OCI-LY7 (cell line): Measurements from ENCODE around the gene PLEKHA5. TPM values are rescaled to one million over a fixed set of nuclear protein-coding genes. Genes with fewer than 3 reads are reported as not detected.

ENCODE experiments used
- BruUV-seq: library from RNA; stranded (reverse); fragments of 400-500 nt; replicated peaks from 2 replicates; lab custom pipeline; 2021; lab: Mats Ljungman, UMichigan
- CTCF ChIA-PET: fragments of 300-600 bp; sonication (Branson Sonifier 250); formaldehyde crosslinking; loops from one replicate; lab custom pipeline; 2022; ENCODE audit warnings: antibody characterized with exemption; ENCODE audit not compliant: unreplicated experiment; lab: Charles Lee
- POLR2A ChIA-PET: fragments of 300-600 bp; sonication (Branson Sonifier 250); formaldehyde crosslinking; loops from one replicate; lab custom pipeline; 2022; ENCODE audit warnings: antibody characterized with exemption; lab: Charles Lee
- DNase-seq: peaks from one replicate; pipeline ENCODE4 v3.0.0-alpha.2; 2015; ENCODE audit warnings: low spot score
- H2AFZ ChIP-seq: fragments of 200-600 bp; sonication (generic), shearing (Covaris generic); 2 replicates; pipeline ENCODE4 v1.6.1; 2014; ENCODE audit warnings: mild to moderate bottlenecking, antibody characterized with exemption, low read length, moderate library complexity
- H3K27ac ChIP-seq: fragments of 200-600 bp; sonication (generic); 2 replicates; pipeline ENCODE4 v1.5.1; 2014; ENCODE audit warnings: mixed run types, low read depth, mild to moderate bottlenecking, moderate library complexity, low read length, inconsistent platforms; ENCODE audit not compliant: poor library complexity, severe bottlenecking
- H3K36me3 ChIP-seq: fragments of 200-600 bp; sonication (generic); 2 replicates; pipeline ENCODE4 v1.6.1; 2014; ENCODE audit warnings: mild to moderate bottlenecking, antibody characterized with exemption, low read length, moderate library complexity, mixed read lengths; ENCODE audit not compliant: insufficient read depth
- H3K4me1 ChIP-seq: fragments of 200-600 bp; sonication (generic); 2 replicates; pipeline ENCODE4 v1.5.1; 2014; ENCODE audit warnings: mild to moderate bottlenecking, low read length; ENCODE audit not compliant: insufficient read depth, poor library complexity, severe bottlenecking
- H3K4me2 ChIP-seq: fragments of 200-600 bp; sonication (generic); 2 replicates; pipeline ENCODE4 v1.6.1; 2014; ENCODE audit warnings: mild to moderate bottlenecking, low read length
- H3K4me3 ChIP-seq: fragments of 200-600 bp; sonication (generic); 2 replicates; pipeline ENCODE4 v1.5.1; 2014; ENCODE audit warnings: mild to moderate bottlenecking, low read depth, low read length; ENCODE audit not compliant: poor library complexity, severe bottlenecking
- H3K79me2 ChIP-seq: fragments of 200-600 bp; sonication (generic); 2 replicates; pipeline ENCODE4 v1.6.1; 2016; ENCODE audit warnings: low read depth, mild to moderate bottlenecking, low read length, moderate library complexity, mixed read lengths; ENCODE audit not compliant: insufficient read depth
- H3K9me2 ChIP-seq: fragments of 200-600 bp; sonication (generic); 2 replicates; pipeline ENCODE4 v1.6.1; 2016; ENCODE audit warnings: mild to moderate bottlenecking, low read length, mixed read lengths; ENCODE audit not compliant: insufficient read depth
- H3K9me3 ChIP-seq: fragments of 200-600 bp; sonication (generic); 2 replicates; pipeline ENCODE4 v1.6.1; 2014; ENCODE audit warnings: mild to moderate bottlenecking, mixed run types, low read length, mixed read lengths
- H4K20me1 ChIP-seq: fragments of 200-600 bp; sonication (generic); 2 replicates; pipeline ENCODE4 v1.6.1; 2014; ENCODE audit warnings: mild to moderate bottlenecking, antibody characterized with exemption, low read length, moderate library complexity, mixed read lengths; ENCODE audit not compliant: insufficient read depth
- EZH2phosphoT487 ChIP-seq: fragments of 200-600 bp; sonication (generic); IDR thresholded peaks from 2 replicates; pipeline ENCODE4 v1.6.1; 2018; ENCODE audit warnings: low read depth, borderline replicate concordance, mild to moderate bottlenecking, mixed run types, antibody characterized with exemption, low read length, moderate library complexity, mixed read lengths
- intact Hi-C: fragments of 100-400 bp; cut with micrococcal nuclease; formaldehyde crosslinking; loops from one replicate; pipeline ENCODE4 v1.10.0; 2022; ENCODE audit not compliant: unreplicated experiment
- total RNA-seq, 2 experiments: library from RNA; depleted of rRNA in 1 of 2; stranded (reverse); fragments of >200 nt in 1 of 2; shearing (Covaris generic) in 1 of 2; gene quantifications; 2 replicates each; pipeline ENCODE4 v1.2.3, GENCODE V29; 2014 to 2022
- TF ChIP-seq, protein P1 (sequence below): fragments of 200-600 bp; sonication (generic); conservative IDR thresholded peaks from 2 replicates; pipeline ENCODE4 v1.5.1; 2014; ENCODE audit warnings: mild to moderate bottlenecking, antibody characterized with exemption, low read length, moderate library complexity, mixed read lengths

The PLEKHA5 gene
- total RNA-seq, 2 experiments from 2014 or later, result 2.7 TPM; not detected in 1

DNA sequence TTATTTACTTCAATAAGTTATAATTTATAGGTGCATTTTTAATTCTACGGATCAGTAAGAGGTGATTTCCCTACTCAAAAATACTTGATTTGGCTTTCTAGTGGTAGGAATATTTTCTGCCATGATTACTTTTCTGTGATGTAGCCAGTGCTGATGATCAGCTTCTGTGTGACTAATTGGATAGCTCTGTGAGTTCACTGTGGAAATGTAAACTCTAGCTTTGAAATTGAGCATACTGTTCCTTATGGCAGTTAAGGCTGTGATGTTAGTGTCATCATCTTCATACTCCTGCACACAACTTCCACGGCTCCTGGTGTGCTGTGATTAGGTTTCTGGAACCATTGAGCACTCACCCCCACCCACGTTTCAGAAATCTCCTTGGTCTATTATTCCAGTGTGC, 48.2 kb downstream of the PLEKHA5 start:
- no peaks in the 10 kb centered on the region for H3K36me3 ChIP-seq
- H3K4me1 ChIP-seq, result no peaks in the 10 kb centered on the region
- H3K79me2 ChIP-seq, result no peaks in the 10 kb centered on the region
- H3K4me2 ChIP-seq, result no peak overlapping the region
- DNase-seq, result no peak
- H3K27ac ChIP-seq, result no peak overlapping the region
- H3K9me3 ChIP-seq, result no peaks in the 10 kb centered on the region
- TF ChIP-seq, protein P1, sequence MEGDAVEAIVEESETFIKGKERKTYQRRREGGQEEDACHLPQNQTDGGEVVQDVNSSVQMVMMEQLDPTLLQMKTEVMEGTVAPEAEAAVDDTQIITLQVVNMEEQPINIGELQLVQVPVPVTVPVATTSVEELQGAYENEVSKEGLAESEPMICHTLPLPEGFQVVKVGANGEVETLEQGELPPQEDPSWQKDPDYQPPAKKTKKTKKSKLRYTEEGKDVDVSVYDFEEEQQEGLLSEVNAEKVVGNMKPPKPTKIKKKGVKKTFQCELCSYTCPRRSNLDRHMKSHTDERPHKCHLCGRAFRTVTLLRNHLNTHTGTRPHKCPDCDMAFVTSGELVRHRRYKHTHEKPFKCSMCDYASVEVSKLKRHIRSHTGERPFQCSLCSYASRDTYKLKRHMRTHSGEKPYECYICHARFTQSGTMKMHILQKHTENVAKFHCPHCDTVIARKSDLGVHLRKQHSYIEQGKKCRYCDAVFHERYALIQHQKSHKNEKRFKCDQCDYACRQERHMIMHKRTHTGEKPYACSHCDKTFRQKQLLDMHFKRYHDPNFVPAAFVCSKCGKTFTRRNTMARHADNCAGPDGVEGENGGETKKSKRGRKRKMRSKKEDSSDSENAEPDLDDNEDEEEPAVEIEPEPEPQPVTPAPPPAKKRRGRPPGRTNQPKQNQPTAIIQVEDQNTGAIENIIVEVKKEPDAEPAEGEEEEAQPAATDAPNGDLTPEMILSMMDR, result no peak
- TF ChIP-seq EZH2phosphoT487, result no peak
- no peak overlapping the region for H2AFZ ChIP-seq
- ChIA-PET CTCF (interaction anchor here (1.2 kb wide), 1 partner anchor 8 kb away, joined by 3 read pairs; no protein-coding TSS in a partner anchor), POLR2A (interaction anchor here (0.8 to 1.3 kb wide), 2 partner anchors 9 kb away, joined by 4 to 5 read pairs; no protein-coding TSS in a partner anchor)
- no peak overlapping the region for H3K4me3 ChIP-seq
- no peaks in the 10 kb centered on the region for H3K9me2 ChIP-seq
- intact Hi-C loops, result no loop called here
- BruUV-seq, result no TSS peak
- H4K20me1 ChIP-seq, result no peaks in the 10 kb centered on the region

DNA sequence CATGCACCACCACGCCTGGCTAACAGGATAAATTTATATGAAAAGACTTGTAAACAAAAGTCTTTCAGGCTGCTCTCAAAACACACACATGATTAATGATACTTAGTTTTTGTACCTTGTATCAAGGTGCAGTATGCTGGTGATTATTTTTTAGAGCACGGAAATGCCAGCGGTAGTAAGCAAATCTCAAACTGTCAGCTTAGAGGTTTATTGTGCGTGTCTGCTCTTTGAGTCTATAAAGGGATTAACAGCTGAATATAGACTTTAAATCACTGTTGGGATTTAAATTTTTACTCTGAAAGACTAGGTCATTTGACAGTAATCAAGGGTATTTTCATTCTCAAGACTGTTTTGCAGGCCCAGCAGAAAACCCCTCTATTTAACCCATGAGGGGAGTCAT, 50.5 kb downstream of the PLEKHA5 start:
- BruUV-seq, result no TSS peak
- Histone ChIP-seq H3K9me3 (no peaks in the 10 kb centered on the region), H3K27ac (no peak overlapping the region), H3K4me1 (no peaks in the 10 kb centered on the region), H3K79me2 (no peaks in the 10 kb centered on the region), H2AFZ (no peak overlapping the region), H3K4me2 (no peak overlapping the region), H3K9me2 (no peaks in the 10 kb centered on the region), H4K20me1 (no peaks in the 10 kb centered on the region), H3K36me3 (no peaks in the 10 kb centered on the region), H3K4me3 (no peak overlapping the region)
- no peak for TF ChIP-seq EZH2phosphoT487
- TF ChIP-seq, protein P1, result no peak
- ChIA-PET POLR2A (interaction anchor here (0.6 to 0.9 kb wide), 2 partner anchors 10 to 36 kb away, joined by 3 read pairs; no protein-coding TSS in a partner anchor), CTCF (no interaction called here)
- intact Hi-C loops, result loop anchor here (10.0 kb wide), 1 partner anchor 935 kb away; no protein-coding TSS in a partner anchor
- no peak for DNase-seq

DNA sequence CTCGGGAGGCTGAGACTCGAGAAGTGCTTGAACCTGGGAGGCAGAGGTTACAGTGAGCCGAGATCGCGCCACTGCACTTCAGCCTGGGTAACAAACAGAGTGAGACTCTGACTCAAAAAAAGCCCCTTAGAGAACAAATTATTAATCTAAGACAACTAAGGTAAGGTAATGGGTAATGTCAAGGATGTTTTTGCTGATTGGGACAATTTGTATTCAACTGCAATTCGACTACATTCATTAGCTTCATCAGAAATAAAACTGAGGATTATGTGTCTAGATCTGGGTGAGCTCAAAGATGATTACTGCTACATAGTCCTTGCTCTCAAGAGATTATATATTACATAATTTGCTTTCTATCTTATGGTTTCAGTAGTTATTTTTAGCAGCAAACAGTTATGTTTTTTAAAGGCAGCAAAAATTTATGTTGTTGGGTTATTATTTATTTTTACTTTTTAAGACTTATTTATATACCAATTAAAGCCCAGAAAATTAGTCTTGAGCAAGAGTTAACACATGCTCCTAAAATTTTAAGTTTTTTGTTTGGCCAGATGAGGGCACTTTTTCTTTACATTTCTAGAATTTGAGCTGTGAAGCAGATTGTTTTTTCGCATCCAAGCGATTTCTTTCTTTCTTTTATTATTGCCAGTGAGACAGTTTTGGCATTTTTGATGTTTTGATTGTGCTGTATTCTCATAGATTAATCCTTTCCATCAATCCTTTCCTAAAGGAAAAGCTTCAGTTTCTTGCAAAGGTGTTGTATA, 52.3 kb downstream of the PLEKHA5 start:
- no peaks in the 10 kb centered on the region for H3K36me3 ChIP-seq
- no peak for DNase-seq
- TF ChIP-seq EZH2phosphoT487, result no peak
- TF ChIP-seq, protein P1, result peak; percentile 52
- H3K79me2 ChIP-seq, result no peaks in the 10 kb centered on the region
- intact Hi-C loops, result loop anchor here (10.0 kb wide), 1 partner anchor 937 kb away; no protein-coding TSS in a partner anchor
- H3K27ac ChIP-seq, result no peak overlapping the region
- no peaks in the 10 kb centered on the region for H4K20me1 ChIP-seq
- no peak overlapping the region for H3K4me2 ChIP-seq
- no peak overlapping the region for H3K4me3 ChIP-seq
- H3K4me1 ChIP-seq, result no peaks in the 10 kb centered on the region
- CTCF ChIA-PET, result no interaction called here
- H2AFZ ChIP-seq, result no peak overlapping the region; the same call in 1 of the 2 replicates
- no peaks in the 10 kb centered on the region for H3K9me3 ChIP-seq
- BruUV-seq, result no TSS peak
- no peaks in the 10 kb centered on the region for H3K9me2 ChIP-seq
- POLR2A ChIA-PET, result interaction anchor here (0.7 kb wide), 1 partner anchor 782 kb away, joined by 3 read pairs; no protein-coding TSS in a partner anchor
